Panc1 (cell line): ENCODE data around the gene SND1. TPM values are rescaled to one million over a fixed set of nuclear protein-coding genes. Genes with fewer than 3 reads are reported as not detected.

ENCODE experiments used
- ATAC-seq: fragments of 200-7000 bp; cut with Tn5 transposase; 2 replicates; pipeline ENCODE4 v1.9.1; 2020; ENCODE audit warnings: mild to moderate bottlenecking, moderate library complexity
- BruUV-seq: library from RNA; stranded (reverse); fragments of 400-500 nt; replicated peaks from 2 replicates; lab custom pipeline; 2021; lab: Mats Ljungman, UMichigan
- CTCF ChIA-PET: fragments of 300-600 bp; sonication (Branson Sonifier 250); formaldehyde crosslinking; loops from one replicate; lab custom pipeline; 2022; ENCODE audit warnings: antibody characterized with exemption; lab: Charles Lee
- POLR2A ChIA-PET: fragments of 300-600 bp; sonication (Branson Sonifier 250); formaldehyde crosslinking; loops from one replicate; lab custom pipeline; 2022; ENCODE audit warnings: antibody characterized with exemption; lab: Charles Lee
- DNase-seq: peaks from one replicate; pipeline ENCODE4 v3.0.0-alpha.2; 2010; ENCODE audit warnings: low read depth, low spot score
- H3K27ac ChIP-seq: 2 replicates; pipeline ENCODE4 v1.5.1; 2011; ENCODE audit warnings: mild to moderate bottlenecking, low read length, inconsistent platforms
- H3K27me3 ChIP-seq: fragments of 200-500 bp; sonication (Bioruptor generic); 2 replicates; pipeline ENCODE4 v1.6.0; 2014; ENCODE audit warnings: low read length, inconsistent platforms; ENCODE audit not compliant: control insufficient read depth, insufficient read depth
- H3K36me3 ChIP-seq: fragments of 200-500 bp; sonication (Bioruptor generic); 2 replicates; pipeline ENCODE4 v1.5.1; 2014; ENCODE audit warnings: inconsistent platforms, mild to moderate bottlenecking, low read length, moderate library complexity; ENCODE audit not compliant: control insufficient read depth, insufficient read depth
- H3K4me1 ChIP-seq: 2 replicates; pipeline ENCODE4 v1.5.1; 2011; ENCODE audit warnings: inconsistent platforms, mild to moderate bottlenecking, low read length, moderate library complexity; ENCODE audit not compliant: control insufficient read depth, insufficient read depth
- H3K4me3 ChIP-seq, 2 experiments: 2 replicates each; pipeline ENCODE4 v1.5.1; 2011 to 2012; ENCODE audit warnings: low read depth in 2 of 2, low read length in 2 of 2, mild to moderate bottlenecking in 2 of 2, inconsistent platforms in 1 of 2, moderate library complexity in 1 of 2
- H3K9me3 ChIP-seq: fragments of 200-500 bp; sonication (Bioruptor generic); 2 replicates; pipeline ENCODE4 v1.5.1; 2014; ENCODE audit warnings: low read depth, mild to moderate bottlenecking, inconsistent platforms, low read length, moderate library complexity; ENCODE audit not compliant: control insufficient read depth, insufficient read depth
- CTCF ChIP-seq: fragments of 450-650 bp; IDR thresholded peaks from 2 replicates; pipeline ENCODE4 v1.5.1; 2017; ENCODE audit warnings: mild to moderate bottlenecking
- POLR2AphosphoS5 ChIP-seq: IDR thresholded peaks from 2 replicates; pipeline ENCODE4 v1.6.1; 2012; ENCODE audit warnings: mild to moderate bottlenecking, low read depth, low read length, moderate library complexity
- REST ChIP-seq, 2 experiments: IDR thresholded peaks; 2 replicates each; pipeline ENCODE4 v1.6.1; 2011 to 2012; ENCODE audit warnings: low read depth in 2 of 2, control low read depth in 1 of 2, low read length in 1 of 2, mild to moderate bottlenecking in 1 of 2, moderate library complexity in 1 of 2; ENCODE audit not compliant: insufficient read depth in 1 of 2
- SIN3A ChIP-seq: IDR thresholded peaks from 2 replicates; pipeline ENCODE4 v1.6.1; 2012; ENCODE audit warnings: low read depth, mild to moderate bottlenecking, low read length, moderate library complexity, borderline replicate concordance; ENCODE audit not compliant: insufficient read depth
- TCF7L2 ChIP-seq: IDR thresholded peaks from 2 replicates; pipeline ENCODE4 v1.6.1; 2011; ENCODE audit warnings: mild to moderate bottlenecking, low read depth, low read length, inconsistent platforms
- in situ Hi-C: cut with HindIII; loops from 2 replicates; pipeline ENCODE4 v1.10.0; 2016; ENCODE audit warnings: low sequenced_read_pairs, low pct_unique_long_range_greater_than_20kb
- intact Hi-C: fragments of 100-400 bp; cut with micrococcal nuclease; formaldehyde crosslinking; loops from one replicate; pipeline ENCODE4 v1.10.0; 2022; ENCODE audit not compliant: unreplicated experiment
- total RNA-seq: library from RNA; stranded (reverse); gene quantifications from one replicate; pipeline ENCODE4 v1.2.1, GENCODE V29; 2021; ENCODE audit not compliant: unreplicated experiment

SND1 gene
- total RNA-seq, 1 experiment from 2014 or later, result 176 TPM

DNA sequence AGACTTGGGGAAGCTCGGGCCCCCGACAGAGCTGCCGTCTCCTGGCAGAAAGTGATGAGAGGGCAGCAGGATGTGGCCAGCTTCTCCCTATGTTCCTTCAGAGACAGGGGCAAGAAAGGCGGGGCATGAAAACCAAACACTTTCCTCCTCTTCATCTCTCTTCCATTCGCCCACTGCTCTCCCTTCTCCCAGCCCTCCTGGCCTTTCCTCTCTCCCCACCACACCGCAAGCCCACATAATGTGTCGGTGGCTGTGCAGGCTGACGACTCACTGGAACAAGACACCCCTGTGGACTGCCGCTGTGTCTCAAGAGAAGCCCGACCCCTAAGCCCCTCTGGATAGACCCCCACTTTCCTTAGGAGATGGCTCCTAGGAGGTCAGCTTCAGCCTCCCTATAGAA is 438.5 kb downstream of the SND1 start:
- no peak overlapping the region for H3K4me3 ChIP-seq
- CTCF ChIA-PET, result no interaction called here
- H3K4me1 ChIP-seq, result no peaks in the 10 kb centered on the region
- TF ChIP-seq REST (IDR thresholded peaks at IDR 0.05; ENCODE audit: insufficient read depth in 1 of 2, low read depth in 2 of 2, low read length in 1 of 2) (no peak), TCF7L2 (no peak), POLR2AphosphoS5 (no peak), SIN3A (no peak), CTCF (no peak)
- POLR2A ChIA-PET, result no interaction called here
- H3K9me3 ChIP-seq, result no peaks in the 10 kb centered on the region
- no peak overlapping the region for H3K27ac ChIP-seq
- H3K36me3 ChIP-seq, result peaks cover 3% of the 10 kb centered on the region; the same call in 1 of the 2 replicates
- intact Hi-C loops (no loop called here), in situ Hi-C loops (no loop called here)
- H3K27me3 ChIP-seq, result no peaks in the 10 kb centered on the region
- ATAC-seq, result no peak
- BruUV-seq, result no TSS peak
- DNase-seq, result no peak

DNA sequence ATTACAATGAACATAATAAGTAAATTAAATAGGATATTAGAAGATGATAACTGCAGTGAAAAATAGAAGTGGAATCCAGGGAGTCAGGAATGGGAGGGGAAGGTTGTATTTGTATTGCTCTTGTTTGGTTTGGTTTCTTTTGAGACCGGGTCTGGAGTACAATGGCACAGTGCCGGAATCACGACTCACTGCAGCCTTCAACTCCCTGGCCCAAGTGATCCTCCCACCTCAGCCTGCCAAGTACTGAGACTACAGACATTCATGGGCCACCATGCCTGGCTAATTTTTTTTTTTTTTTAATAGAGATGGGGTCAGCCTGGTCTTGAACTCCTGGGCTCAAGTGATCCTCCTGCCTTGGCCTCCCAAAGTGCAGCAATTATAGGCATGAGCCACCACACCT is 439.1 kb downstream of the SND1 start:
- no TSS peak for BruUV-seq
- ChIA-PET POLR2A (no interaction called here), CTCF (no interaction called here)
- no peaks in the 10 kb centered on the region for H3K4me1 ChIP-seq
- ATAC-seq (no peak), DNase-seq (no peak)
- TF ChIP-seq SIN3A, result no peak
- TF ChIP-seq REST (IDR thresholded peaks at IDR 0.05; ENCODE audit: insufficient read depth in 1 of 2, low read depth in 2 of 2, low read length in 1 of 2), result no peak
- TF ChIP-seq CTCF, result no peak
- no peak for TF ChIP-seq TCF7L2
- TF ChIP-seq POLR2AphosphoS5, result no peak
- H3K9me3 ChIP-seq, result no peaks in the 10 kb centered on the region
- H3K4me3 ChIP-seq, result no peak overlapping the region
- H3K27me3 ChIP-seq, result no peaks in the 10 kb centered on the region
- H3K27ac ChIP-seq, result no peak overlapping the region
- intact Hi-C loops (no loop called here), in situ Hi-C loops (no loop called here)
- peaks cover 3% of the 10 kb centered on the region; the same call in 1 of the 2 replicates for H3K36me3 ChIP-seq
